Measurements from ENCODE around the gene RHEBL1. TPM values are rescaled to one million over a fixed set of nuclear protein-coding genes. Genes with fewer than 3 reads are reported as not detected.

Gene RHEBL1
- total RNA-seq, 1 donor from 2014 or later = 0.41 TPM

DNA sequence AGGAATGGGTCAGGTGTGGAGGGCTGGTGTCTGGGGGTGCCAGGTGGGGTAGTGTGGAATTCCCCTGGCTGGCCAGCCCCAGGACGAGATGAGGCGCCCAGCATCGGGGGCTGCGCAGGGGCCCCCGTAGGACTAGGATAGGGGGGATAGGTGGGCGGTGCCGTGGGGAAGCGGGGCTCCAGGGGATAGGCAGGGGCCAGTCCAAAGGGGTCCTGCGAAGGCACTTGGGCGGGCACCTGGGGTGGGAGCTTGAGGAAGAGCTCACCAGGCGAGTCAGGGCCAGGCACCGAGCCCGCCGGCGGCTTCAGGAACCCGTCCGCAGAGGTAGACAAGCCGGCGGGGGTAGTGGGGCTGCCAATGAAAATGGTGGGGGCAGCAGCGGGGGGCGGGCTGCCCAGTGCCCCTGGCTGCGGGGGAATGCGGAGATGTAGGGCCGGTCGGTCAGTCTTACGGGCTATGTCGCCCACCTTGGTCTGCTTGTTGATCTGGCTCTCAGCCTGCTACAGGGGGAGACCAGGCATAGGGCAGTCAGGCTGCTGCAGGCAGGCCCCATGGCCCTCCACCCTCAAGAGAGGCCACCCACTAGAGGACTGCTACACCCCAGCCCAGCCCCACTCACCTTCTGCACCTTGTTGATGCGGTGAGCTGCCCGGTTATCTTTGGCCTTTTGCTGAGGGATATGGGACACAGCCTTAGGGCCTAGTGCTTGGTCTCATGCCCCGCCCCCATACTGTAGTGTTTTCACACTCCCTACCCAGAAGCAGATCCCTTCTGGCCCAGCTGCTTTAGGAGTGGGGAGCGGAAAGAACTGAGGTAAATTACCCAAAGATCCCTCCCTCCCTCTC, 28.5 kb downstream of the RHEBL1 start:
- DNase-seq (ENCODE audit: missing footprints) (no peak), ATAC-seq (no peak)
- intact Hi-C loops (cut with DNase I) = no loop called here

GRCh38 chr12:49040364-49040855, 29.4 kb downstream of the RHEBL1 start:
- ATAC-seq (no peak), DNase-seq (ENCODE audit: missing footprints) (no peak)
- intact Hi-C loops (cut with DNase I) = no loop called here

GRCh38 chr12:49039421-49040363, 30.1 kb downstream of the RHEBL1 start:
- DNase-seq (ENCODE audit: missing footprints) = no peak
- ATAC-seq = no peak
- intact Hi-C loops (cut with DNase I) = no loop called here

- ATAC-seq (no peak), DNase-seq (ENCODE audit: missing footprints) (no peak)
- intact Hi-C loops (cut with DNase I) = no loop called here
Observed at GRCh38 chr12:49038291-49038955, 31.4 kb downstream of the RHEBL1 start.

- intact Hi-C loops (cut with DNase I) = no loop called here
- ATAC-seq = no peak
- DNase-seq (ENCODE audit: missing footprints) = no peak
Observed at GRCh38 chr12:49037947-49038237, 31.9 kb downstream of the RHEBL1 start.

- DNase-seq (ENCODE audit: missing footprints) (no peak), ATAC-seq (no peak)
- intact Hi-C loops (cut with DNase I) = no loop called here
Observed at GRCh38 chr12:49037111-49037946, 32.5 kb downstream of the RHEBL1 start.

DNA sequence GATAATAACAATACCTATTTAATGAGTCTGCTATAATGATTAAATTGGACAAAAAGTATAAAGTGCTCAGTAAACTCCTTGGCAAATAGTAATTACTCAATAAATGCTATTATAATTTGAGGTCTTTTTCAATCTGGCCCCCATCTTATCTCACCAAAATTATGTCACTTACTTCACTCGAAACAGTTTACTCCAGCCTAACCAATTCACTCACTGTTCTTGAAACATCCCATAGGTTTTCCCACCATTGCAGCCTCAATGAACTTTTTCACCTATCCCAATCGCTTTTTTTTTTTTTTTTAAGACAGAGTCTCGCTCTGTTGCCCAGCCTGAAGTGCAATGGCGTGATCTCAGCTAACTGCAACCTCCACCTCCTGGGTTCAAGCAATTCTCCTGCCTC, 33.8 kb downstream of the RHEBL1 start:
- DNase-seq (ENCODE audit: missing footprints) (no peak), ATAC-seq (no peak)
- intact Hi-C loops (cut with DNase I) = no loop called here

DNA sequence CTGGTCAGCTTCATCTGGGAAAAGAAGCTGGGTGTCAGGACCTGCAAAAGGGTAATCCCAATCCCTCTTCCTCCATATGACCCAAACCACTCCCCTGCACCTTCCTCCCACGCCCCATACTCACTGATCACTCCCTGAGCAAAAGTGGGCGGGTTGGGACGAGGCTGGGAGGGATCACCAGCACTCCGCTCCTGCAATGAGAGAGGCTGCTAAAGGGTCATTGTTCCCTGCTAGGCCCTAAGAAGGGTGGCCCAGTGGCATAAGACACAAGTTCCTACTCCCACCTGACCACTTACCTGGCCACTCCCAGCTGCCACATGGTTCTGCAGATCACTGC, 35.5 kb downstream of the RHEBL1 start:
- DNase-seq (ENCODE audit: missing footprints) (no peak), ATAC-seq (no peak)
- intact Hi-C loops (cut with DNase I) = no loop called here

- ATAC-seq (no peak), DNase-seq (ENCODE audit: missing footprints) (no peak)
- intact Hi-C loops (cut with DNase I) = no loop called here
Observed at GRCh38 chr12:49033611-49034285, 36.0 kb downstream of the RHEBL1 start.

- intact Hi-C loops (cut with DNase I) = no loop called here
- DNase-seq (ENCODE audit: missing footprints) (no peak), ATAC-seq (no peak)
Observed at GRCh38 chr12:49032679-49033447, 36.9 kb downstream of the RHEBL1 start.

- ATAC-seq = no peak
- intact Hi-C loops (cut with DNase I) = no loop called here
- DNase-seq (ENCODE audit: missing footprints) = no peak
Observed at GRCh38 chr12:49032276-49032675, 37.5 kb downstream of the RHEBL1 start.

DNA sequence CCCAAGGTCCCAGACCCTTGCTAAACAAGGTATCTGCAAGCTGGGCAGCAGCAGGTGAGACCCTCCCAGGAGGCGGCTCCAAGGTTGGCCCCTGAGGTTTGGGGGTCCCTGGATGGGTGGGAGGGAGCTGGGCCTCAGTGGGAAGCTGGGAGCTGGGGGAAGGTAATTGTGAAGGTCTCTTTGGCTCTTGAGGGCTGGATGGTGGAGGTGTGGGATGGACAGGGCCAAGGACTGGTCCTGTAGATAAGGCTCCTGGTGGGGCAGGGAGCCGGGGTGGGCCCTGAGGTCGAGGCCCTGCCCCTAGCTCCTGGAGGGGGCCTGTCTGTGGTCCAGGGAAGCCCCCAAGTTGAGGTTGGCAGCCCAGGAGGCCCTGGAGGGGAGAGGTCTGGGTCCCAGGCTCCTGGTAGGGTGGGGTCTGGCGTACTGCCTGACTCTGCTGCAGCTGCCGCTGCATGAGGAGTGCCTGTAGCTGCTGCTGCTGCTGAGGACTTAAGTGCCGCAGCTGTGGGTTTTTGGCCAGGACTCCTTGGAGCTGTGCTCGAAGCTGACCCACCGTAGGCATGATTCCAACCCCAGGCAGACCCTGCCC, 38.1 kb downstream of the RHEBL1 start:
- ATAC-seq = no peak

DNA sequence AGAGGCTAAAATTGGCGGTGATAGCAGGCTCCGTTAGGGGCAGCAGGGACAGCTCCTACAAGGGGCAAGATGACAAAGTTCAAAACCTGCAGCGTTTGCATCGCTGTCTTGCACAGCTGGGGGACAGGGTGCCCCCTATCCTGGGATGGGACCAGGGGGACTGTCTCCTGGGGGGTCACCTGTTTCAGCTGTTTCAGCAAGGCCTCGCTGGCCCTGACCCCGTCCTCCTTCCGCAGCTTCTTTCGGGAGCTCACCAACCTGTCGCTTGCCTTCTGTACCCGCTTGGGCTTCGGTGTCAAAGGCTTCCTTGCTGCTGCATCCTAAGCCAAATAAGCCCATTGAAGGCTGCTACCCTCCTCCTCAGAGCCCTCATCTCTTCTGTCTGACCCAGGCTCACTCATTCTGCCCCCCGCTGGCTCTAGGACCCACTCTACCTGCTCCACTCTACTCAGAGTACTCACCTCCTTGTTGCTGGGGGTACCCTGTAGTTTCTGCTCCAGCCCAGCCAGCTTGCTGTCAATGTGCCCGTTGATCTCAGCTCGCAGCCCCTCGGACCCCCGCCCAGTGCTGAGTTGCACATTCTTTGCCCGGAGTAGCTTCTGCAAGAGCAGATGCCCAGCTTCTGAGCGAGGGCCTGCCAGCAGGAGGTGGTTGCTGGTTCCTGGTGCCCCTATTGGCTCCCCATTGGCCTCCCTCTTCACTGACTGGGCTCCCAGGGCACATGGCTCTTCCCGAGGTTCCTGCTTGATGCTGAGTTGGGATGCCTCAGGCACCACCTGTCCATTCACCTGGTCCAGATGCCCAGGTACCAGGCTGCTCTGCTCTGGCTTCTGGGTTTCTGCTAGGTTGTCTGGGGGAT, 38.8 kb downstream of the RHEBL1 start:
- ATAC-seq (no peak), DNase-seq (ENCODE audit: missing footprints) (no peak)
- intact Hi-C loops (cut with DNase I) = no loop called here

More for the DNA sequence above, 38.1 kb downstream of the RHEBL1 start:
- DNase-seq (ENCODE audit: missing footprints) = no peak
- intact Hi-C loops (cut with DNase I) = no loop called here

DNA sequence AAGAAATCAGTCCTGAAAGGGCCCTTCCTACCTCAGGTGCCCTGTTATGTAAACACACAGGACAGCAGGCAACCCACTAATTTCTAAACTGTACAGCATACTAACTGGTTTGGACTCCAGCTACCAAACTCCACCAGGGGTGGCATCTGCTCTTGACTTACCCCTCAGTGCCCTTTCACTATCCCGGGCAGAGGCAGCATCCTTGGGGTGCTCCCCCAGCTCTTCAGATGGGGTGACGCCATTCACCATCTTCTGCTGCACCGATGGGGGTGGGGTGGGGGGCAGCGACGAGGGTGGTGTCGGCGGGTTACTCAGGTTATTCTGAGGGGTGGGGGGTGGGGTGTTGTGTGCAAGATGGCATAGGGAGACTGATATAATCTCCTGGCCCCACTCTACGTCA, 39.7 kb downstream of the RHEBL1 start:
- DNase-seq (ENCODE audit: missing footprints) = no peak

DNA sequence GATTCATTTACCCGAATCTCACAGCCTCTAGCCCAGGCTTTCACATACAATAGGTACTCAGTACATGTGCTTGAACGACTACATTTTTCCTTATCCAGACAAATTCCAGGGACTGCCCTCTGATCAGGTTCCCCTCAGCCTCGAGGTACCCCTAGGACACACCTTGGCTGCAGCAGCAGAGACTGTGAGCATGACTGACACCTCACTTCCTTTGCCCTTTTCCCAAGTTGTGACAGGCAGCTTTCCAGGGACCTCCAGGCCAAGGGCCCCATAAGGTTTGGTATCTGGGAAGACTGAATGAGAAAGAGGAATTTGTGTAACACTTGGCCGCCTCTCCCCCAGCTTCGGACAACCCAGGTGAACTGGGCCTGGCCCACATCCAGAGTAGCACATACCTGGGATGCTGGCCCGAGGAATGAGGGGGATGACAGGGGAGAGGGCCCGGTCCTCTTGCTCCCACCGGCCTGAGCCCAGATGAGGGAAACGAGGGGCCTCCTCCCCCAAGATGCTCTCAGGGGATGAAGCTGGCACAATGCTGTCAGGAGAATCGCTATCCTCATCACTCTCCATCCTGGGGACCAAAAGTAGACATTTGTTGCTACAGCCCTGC, 41.0 kb downstream of the RHEBL1 start:
- intact Hi-C loops (cut with DNase I) = no loop called here
- DNase-seq (ENCODE audit: missing footprints) = no peak
- ATAC-seq = no peak

More for the DNA sequence above, 39.7 kb downstream of the RHEBL1 start:
- no peak for ATAC-seq
- intact Hi-C loops (cut with DNase I) = no loop called here

Data from Right ventricle myocardium inferior (tissue), 1 donor.